DOHH2 (cell line): ENCODE measurements around the gene KIRREL3.

ENCODE experiments used
- EZH2phosphoT487 ChIP-seq: fragments of 200-600 bp; sonication (generic); IDR thresholded peaks from 2 replicates; pipeline ENCODE4 v1.6.1; 2017; ENCODE audit warnings: borderline replicate concordance, mild to moderate bottlenecking, antibody characterized with exemption, low read length, moderate library complexity, mixed read lengths
- TF ChIP-seq, protein P1 (sequence below): fragments of 200-600 bp; sonication (generic); IDR thresholded peaks from one replicate; pipeline ENCODE4 v1.5.1; 2014; ENCODE audit warnings: antibody characterized with exemption, mild to moderate bottlenecking, low read depth, low read length; ENCODE audit not compliant: poor library complexity, severe bottlenecking

DNA sequence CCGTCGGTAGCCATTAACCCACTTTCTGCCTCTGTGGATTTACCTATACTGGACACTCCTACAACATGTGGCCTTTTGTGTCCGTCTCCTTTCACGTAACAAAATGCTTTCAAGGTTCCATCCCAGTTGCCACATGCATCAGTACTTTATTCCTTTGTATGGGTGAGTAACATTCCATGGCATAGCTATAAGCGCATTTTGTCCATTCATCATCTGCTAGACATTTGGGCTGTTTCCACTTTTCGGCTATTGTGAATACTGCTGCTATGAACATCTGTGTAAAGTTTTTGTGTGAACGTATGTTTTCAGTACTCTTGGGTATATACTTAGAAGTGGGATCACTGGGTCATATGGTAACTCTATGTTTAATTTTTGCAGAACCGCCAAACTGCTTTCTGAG, 387.9 kb downstream of the KIRREL3 start:
- TF ChIP-seq, protein P1, sequence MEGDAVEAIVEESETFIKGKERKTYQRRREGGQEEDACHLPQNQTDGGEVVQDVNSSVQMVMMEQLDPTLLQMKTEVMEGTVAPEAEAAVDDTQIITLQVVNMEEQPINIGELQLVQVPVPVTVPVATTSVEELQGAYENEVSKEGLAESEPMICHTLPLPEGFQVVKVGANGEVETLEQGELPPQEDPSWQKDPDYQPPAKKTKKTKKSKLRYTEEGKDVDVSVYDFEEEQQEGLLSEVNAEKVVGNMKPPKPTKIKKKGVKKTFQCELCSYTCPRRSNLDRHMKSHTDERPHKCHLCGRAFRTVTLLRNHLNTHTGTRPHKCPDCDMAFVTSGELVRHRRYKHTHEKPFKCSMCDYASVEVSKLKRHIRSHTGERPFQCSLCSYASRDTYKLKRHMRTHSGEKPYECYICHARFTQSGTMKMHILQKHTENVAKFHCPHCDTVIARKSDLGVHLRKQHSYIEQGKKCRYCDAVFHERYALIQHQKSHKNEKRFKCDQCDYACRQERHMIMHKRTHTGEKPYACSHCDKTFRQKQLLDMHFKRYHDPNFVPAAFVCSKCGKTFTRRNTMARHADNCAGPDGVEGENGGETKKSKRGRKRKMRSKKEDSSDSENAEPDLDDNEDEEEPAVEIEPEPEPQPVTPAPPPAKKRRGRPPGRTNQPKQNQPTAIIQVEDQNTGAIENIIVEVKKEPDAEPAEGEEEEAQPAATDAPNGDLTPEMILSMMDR: no peak
- TF ChIP-seq EZH2phosphoT487: no peak
